Liver (tissue), 9 donors: Measurements from ENCODE around the gene APOB. TPM values are rescaled to one million over a fixed set of nuclear protein-coding genes. Genes with fewer than 3 reads are reported as not detected.

Experiments used
- DNase-seq: peaks from one replicate; pipeline ENCODE4 v3.0.0-alpha.2; 2017; ENCODE audit warnings: low spot score
- H3K27ac ChIP-seq, 2 donors: one replicate each; pipeline ENCODE4 v1.7.0; 2013; ENCODE audit warnings: inconsistent platforms in 2 of 2, low read length in 2 of 2, control low read depth in 1 of 2, low read depth in 1 of 2, mild to moderate bottlenecking in 1 of 2
- H3K27me3 ChIP-seq, 4 donors: one replicate each; pipeline versions ENCODE4 v1.6.1 to v1.7.0; 2013; ENCODE audit warnings: low read length in 3 of 4, inconsistent platforms in 1 of 4, mild to moderate bottlenecking in 1 of 4, moderate library complexity in 1 of 4; ENCODE audit not compliant: control insufficient read depth in 4 of 4, insufficient read depth in 4 of 4
- H3K36me3 ChIP-seq, 4 donors: one replicate each; pipeline versions ENCODE4 v1.6.1 to v1.7.0; 2013; ENCODE audit warnings: low read length in 3 of 4, mild to moderate bottlenecking in 3 of 4, low read depth in 1 of 4, moderate library complexity in 1 of 4; ENCODE audit not compliant: control insufficient read depth in 4 of 4, insufficient read depth in 3 of 4
- H3K4me1 ChIP-seq, 4 donors: one replicate each; pipeline versions ENCODE4 v1.6.1 to v1.7.0; 2013; ENCODE audit warnings: low read length in 3 of 4, mild to moderate bottlenecking in 3 of 4, moderate library complexity in 1 of 4; ENCODE audit not compliant: control insufficient read depth in 4 of 4, insufficient read depth in 4 of 4
- H3K4me3 ChIP-seq, 3 donors: one replicate each; pipeline versions ENCODE4 v1.6.1 to v1.7.0; 2013; ENCODE audit warnings: low read length in 3 of 3, control low read depth in 1 of 3, low read depth in 1 of 3, mild to moderate bottlenecking in 1 of 3
- H3K9ac ChIP-seq, 2 donors: one replicate each; pipeline ENCODE4 v1.7.0; 2013; ENCODE audit warnings: low read length in 2 of 2, mild to moderate bottlenecking in 2 of 2, moderate library complexity in 2 of 2, control low read depth in 1 of 2, low read depth in 1 of 2
- H3K9me3 ChIP-seq, 4 donors: one replicate each; pipeline versions ENCODE4 v1.6.1 to v1.7.0; 2013; ENCODE audit warnings: low read length in 3 of 4; ENCODE audit not compliant: control insufficient read depth in 4 of 4
- FOXA1 ChIP-seq: IDR thresholded peaks from 2 replicates; pipeline ENCODE4 v1.6.1; 2016; ENCODE audit warnings: antibody characterized with exemption
- HNF4A ChIP-seq, 2 donors: conservative IDR thresholded peaks; 2 replicates each; pipeline ENCODE4 v1.6.1; 2016; ENCODE audit warnings: antibody characterized with exemption in 2 of 2, mild to moderate bottlenecking in 2 of 2
- HNF4G ChIP-seq: IDR thresholded peaks from 2 replicates; pipeline ENCODE4 v1.6.1; 2016; ENCODE audit warnings: antibody characterized with exemption
- NR2F2 ChIP-seq: IDR thresholded peaks from 2 replicates; pipeline ENCODE4 v1.6.1; 2016; ENCODE audit warnings: antibody characterized with exemption
- SP1 ChIP-seq: IDR thresholded peaks from 2 replicates; pipeline ENCODE4 v1.6.1; 2018; ENCODE audit warnings: antibody characterized with exemption, mild to moderate bottlenecking
- WGBS: extraction: QIAGEN DNeasy Blood & Tissue Kit; methylation state at CpG from one replicate; pipeline ENCODE4 v1.1.7; 2013; 5-methylcytosine and 5-hydroxymethylcytosine counted together
- polyA plus RNA-seq, 2 donors: library from polyadenylated mRNA; stranded (reverse) in 1 of 2; unstranded in 1 of 2; fragments of 200-250 nt in 1 of 2; fragments of >200 nt in 1 of 2; fragmentation: Nextera tagmentation in 1 of 2; extraction: Ambion mirVana in 1 of 2; gene quantifications; one replicate each; pipeline versions ENCODE4 v1.2.1 to v1.2.3, GENCODE V29; 2013 to 2015
- total RNA-seq, 2 donors: library from RNA; depleted of rRNA; stranded (reverse); fragments of >200 nt; gene quantifications; one replicate each; pipeline ENCODE4 v1.2.3, GENCODE V29; 2014
- TF ChIP-seq, protein P1 (sequence below): IDR thresholded peaks from 2 replicates; pipeline ENCODE4 v1.6.1; 2016; ENCODE audit warnings: antibody characterized with exemption
- TF ChIP-seq, protein P2 (sequence below): IDR thresholded peaks from 2 replicates; pipeline ENCODE4 v1.6.1; 2016; ENCODE audit warnings: antibody characterized with exemption
- donor health status: healthy.
- donor health status: healthy.
- donor health status: healthy.
- donor health status: healthy.
- donor health status: healthy.

The APOB gene
- total and polyA plus RNA-seq, 4 donors = 431 to 2,949 (median 1,463) TPM

DNA sequence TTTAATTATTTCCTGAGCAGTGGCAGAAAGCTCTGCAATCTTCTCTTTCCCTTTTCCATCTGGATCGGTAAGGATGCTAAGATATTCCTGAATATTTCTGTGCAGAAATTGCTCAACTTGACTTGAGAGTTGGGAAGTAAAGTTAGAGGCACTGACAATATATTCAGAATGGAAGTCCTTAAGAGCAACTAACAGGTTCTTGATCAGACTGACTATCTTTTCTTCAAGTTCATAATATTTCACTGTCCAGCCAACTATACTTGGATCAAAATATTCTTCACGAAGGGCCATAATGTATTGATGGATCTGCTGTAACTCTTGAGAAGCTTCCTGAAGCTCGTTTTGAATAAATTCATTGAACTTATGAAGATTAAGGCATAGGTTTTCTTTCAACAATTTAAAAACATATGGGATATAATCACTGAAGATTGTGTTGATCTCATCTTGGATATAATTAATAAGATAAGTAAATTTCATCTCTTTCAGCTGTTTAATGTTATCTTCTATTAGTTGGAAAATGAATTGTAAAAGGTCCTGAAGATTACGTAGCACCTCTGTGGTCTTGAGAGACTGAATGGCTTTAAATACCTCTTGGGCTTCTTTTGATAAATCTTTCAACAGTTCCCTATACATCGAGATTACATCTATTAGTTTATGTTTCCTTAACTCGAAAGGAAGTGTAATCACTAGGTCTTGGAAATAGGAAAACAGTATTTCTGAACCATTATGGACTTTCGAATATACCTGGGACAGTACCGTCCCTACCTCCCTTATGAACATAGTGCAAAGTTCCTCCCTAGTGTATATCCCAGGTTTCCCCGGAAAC is 41.7 kb downstream of the APOB start:
- peak; percentile 27 to 38 for TF ChIP-seq HNF4A (conservative IDR thresholded peaks at IDR 0.05)
- TF ChIP-seq, protein P1, sequence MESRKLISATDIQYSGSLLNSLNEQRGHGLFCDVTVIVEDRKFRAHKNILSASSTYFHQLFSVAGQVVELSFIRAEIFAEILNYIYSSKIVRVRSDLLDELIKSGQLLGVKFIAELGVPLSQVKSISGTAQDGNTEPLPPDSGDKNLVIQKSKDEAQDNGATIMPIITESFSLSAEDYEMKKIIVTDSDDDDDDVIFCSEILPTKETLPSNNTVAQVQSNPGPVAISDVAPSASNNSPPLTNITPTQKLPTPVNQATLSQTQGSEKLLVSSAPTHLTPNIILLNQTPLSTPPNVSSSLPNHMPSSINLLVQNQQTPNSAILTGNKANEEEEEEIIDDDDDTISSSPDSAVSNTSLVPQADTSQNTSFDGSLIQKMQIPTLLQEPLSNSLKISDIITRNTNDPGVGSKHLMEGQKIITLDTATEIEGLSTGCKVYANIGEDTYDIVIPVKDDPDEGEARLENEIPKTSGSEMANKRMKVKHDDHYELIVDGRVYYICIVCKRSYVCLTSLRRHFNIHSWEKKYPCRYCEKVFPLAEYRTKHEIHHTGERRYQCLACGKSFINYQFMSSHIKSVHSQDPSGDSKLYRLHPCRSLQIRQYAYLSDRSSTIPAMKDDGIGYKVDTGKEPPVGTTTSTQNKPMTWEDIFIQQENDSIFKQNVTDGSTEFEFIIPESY = peak; percentile 8
- no peak for TF ChIP-seq FOXA1
- TF ChIP-seq HNF4G = no peak
- Histone ChIP-seq H3K27me3 (no peaks in the 10 kb centered on the region), H3K9ac (no peak overlapping the region), H3K9me3 (no peaks in the 10 kb centered on the region), H3K36me3 (peaks cover 8 to 49% (median 36%) of the 10 kb centered on the region in 4 donors), H3K27ac (no peak overlapping the region), H3K4me1 (no peaks in the 10 kb centered on the region), H3K4me3 (no peak overlapping the region)
- 67% methylated on average over 9 of the region's 9 CpGs for WGBS
- DNase-seq = no peak

DNA sequence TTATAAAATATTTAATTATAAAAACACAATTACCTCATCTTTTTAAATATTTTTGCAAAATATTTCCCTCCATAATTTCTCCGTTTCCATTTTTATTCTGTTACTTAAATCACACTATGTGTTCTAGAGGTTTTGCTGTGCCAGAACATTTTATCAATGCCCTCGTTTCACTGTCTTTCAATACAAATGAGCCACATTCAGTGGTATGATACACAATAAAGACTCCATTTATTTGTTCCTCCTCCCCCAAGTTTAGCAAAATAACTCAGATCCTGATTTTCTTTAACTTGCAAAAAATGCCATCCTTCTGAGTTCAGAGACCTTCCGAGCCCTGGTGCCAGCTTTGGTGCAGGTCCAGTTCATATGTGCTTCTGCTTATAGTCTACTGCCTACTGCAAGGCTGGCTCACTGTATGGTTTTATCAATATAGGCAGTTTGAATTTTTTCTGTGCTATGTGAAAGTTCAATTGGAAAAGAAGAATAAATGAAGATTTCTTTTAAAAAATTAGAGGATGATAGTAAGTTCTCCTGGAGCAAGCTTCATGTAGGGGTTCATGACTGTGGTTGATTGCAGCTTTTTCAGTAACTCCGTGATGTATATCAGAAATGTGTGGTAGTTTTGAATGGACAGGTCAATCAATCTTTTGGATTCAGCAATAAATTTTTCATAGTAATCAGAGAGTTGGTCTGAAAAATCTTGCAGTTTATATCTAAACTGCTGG is 42.5 kb downstream of the APOB start:
- Histone ChIP-seq H3K36me3 (peaks cover 6 to 41% (median 35%) of the 10 kb centered on the region in 4 donors), H3K9me3 (no peaks in the 10 kb centered on the region), H3K9ac (no peak overlapping the region), H3K4me3 (no peak overlapping the region), H3K27me3 (no peaks in the 10 kb centered on the region), H3K27ac (no peak overlapping the region), H3K4me1 (no peaks in the 10 kb centered on the region)
- DNase-seq = no peak
- TF ChIP-seq, protein P2, sequence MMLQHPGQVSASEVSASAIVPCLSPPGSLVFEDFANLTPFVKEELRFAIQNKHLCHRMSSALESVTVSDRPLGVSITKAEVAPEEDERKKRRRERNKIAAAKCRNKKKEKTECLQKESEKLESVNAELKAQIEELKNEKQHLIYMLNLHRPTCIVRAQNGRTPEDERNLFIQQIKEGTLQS = no peak
- peak; percentile 7 for TF ChIP-seq SP1
- 73% methylated on average over 4 of the region's 4 CpGs for WGBS

DNA sequence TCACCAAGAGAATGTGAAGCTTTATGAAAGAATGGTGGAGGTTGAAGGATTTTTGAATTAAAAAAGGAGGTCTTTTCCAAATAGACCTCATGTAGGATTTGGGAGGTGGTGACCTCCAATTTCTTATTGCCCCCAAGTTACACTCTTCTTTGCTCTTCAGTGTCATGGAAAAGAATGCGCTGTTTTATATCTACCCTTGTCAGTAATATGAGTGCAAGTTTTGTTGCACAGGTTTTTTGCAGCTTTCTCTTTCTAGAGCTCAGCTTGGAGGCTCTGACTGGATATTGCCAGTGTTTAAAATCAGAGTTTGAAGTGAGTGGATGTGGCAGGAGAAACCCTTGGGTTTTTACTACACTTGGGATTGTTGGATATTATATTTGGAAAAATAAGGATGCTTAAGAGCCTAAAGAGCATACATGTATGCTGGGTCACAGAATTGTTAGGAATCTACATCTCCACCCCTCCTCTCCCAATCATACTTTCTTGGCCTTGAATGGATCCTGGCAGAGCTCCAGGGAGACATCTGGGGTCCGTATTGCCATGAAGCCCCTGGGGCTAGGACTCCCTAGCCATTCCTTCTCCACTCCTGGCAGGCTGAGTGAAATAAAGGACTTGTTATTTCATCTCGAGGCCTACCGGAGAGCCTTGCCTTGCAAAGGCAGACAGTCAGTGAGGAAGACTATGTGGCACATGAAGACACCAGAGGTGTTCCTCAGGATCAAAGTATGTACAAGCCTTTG is 43.8 kb downstream of the APOB start:
- DNase-seq = no peak

More for the DNA sequence above, 43.8 kb downstream of the APOB start:
- Histone ChIP-seq H3K4me3 (no peak overlapping the region), H3K4me1 (no peaks in the 10 kb centered on the region), H3K27me3 (no peaks in the 10 kb centered on the region), H3K36me3 (peaks cover 6 to 36% (median 28%) of the 10 kb centered on the region in 4 donors), H3K9me3 (no peaks in the 10 kb centered on the region), H3K9ac (no peak overlapping the region), H3K27ac (no peak overlapping the region)
- no peak for TF ChIP-seq NR2F2
- TF ChIP-seq, protein P2 = peak; percentile 8
- WGBS = 86% methylated on average over 4 of the region's 4 CpGs
